Measurements from ENCODE around the gene FGR.

- TF ChIP-seq CTCF (IDR thresholded peaks at IDR 0.05) (no peak), POLR2A (IDR thresholded peaks at IDR 0.05) (no peak)
Observed at GRCh38 chr1:27672750-27673112, 37.7 kb upstream of the FGR start.

Data from adrenal gland (tissue), 5 donors.